Neural progenitor cell (in vitro differentiated cells): ENCODE data around the gene MOGAT3. TPM values are rescaled to one million over a fixed set of nuclear protein-coding genes. Genes with fewer than 3 reads are reported as not detected.
"Not testable (repeated sequence)": the region's sequence is repeated elsewhere in the genome, so short reads cannot be mapped to it uniquely, and the experiment has no call there.

Experiments
- DNase-seq: peaks from one replicate; pipeline ENCODE4 v3.0.0-alpha.2; 2016; ENCODE audit warnings: low spot score
- H2AFZ ChIP-seq: fragments of 200-600 bp; sonication (generic); replicated peaks from 2 replicates; pipeline ENCODE4 v1.6.1; 2016; ENCODE audit warnings: antibody characterized with exemption
- H3F3A ChIP-seq: fragments of 200-600 bp; sonication (generic); 2 replicates; pipeline ENCODE4 v1.6.1; 2016; ENCODE audit warnings: antibody characterized with exemption, low read depth
- H3K27ac ChIP-seq: fragments of 200-600 bp; sonication (generic); 2 replicates; pipeline ENCODE4 v1.5.1; 2016; ENCODE audit warnings: mild to moderate bottlenecking
- H3K27me3 ChIP-seq: fragments of 200-600 bp; sonication (generic); 2 replicates; pipeline ENCODE4 v1.6.1; 2016; ENCODE audit warnings: mild to moderate bottlenecking, moderate library complexity
- H3K36me3 ChIP-seq: fragments of 200-600 bp; sonication (generic); 2 replicates; pipeline ENCODE4 v1.5.1; 2016
- H3K4me1 ChIP-seq: fragments of 200-600 bp; sonication (generic); 2 replicates; pipeline ENCODE4 v1.6.1; 2016; ENCODE audit warnings: mixed run types
- H3K4me2 ChIP-seq: fragments of 200-600 bp; sonication (generic); 2 replicates; pipeline ENCODE4 v1.6.1; 2016
- H3K4me3 ChIP-seq: fragments of 200-600 bp; sonication (generic); 2 replicates; pipeline ENCODE4 v1.5.1; 2016
- H3K79me2 ChIP-seq: fragments of 200-600 bp; sonication (generic); 2 replicates; pipeline ENCODE4 v1.6.1; 2016; ENCODE audit warnings: low read depth
- H3K9ac ChIP-seq: fragments of 200-600 bp; sonication (generic); 2 replicates; pipeline ENCODE4 v1.6.1; 2016
- H3K9me3 ChIP-seq: fragments of 200-600 bp; sonication (generic); 2 replicates; pipeline ENCODE4 v1.5.1; 2016; ENCODE audit warnings: low read depth
- H4K20me1 ChIP-seq: fragments of 200-600 bp; sonication (generic); 2 replicates; pipeline ENCODE4 v1.6.1; 2016; ENCODE audit warnings: low read depth
- H3K27ac Mint-ChIP-seq: 3 replicates; pipeline ENCODE4 v1.8.0; 2021; ENCODE audit warnings: mixed read lengths
- H3K27me3 Mint-ChIP-seq: 2 replicates; pipeline ENCODE4 v1.8.0; 2022; ENCODE audit warnings: low read depth, mild to moderate bottlenecking, inconsistent platforms, moderate library complexity, mixed read lengths; ENCODE audit not compliant: insufficient read depth
- H3K36me3 Mint-ChIP-seq: 3 replicates; pipeline ENCODE4 v1.8.0; 2021; ENCODE audit warnings: mixed read lengths
- H3K4me1 Mint-ChIP-seq: 3 replicates; pipeline ENCODE4 v1.8.0; 2021; ENCODE audit warnings: mixed read lengths
- H3K4me3 Mint-ChIP-seq: 3 replicates; pipeline ENCODE4 v1.8.0; 2021; ENCODE audit warnings: mild to moderate bottlenecking, moderate library complexity, mixed read lengths
- H3K9me3 Mint-ChIP-seq: 3 replicates; pipeline ENCODE4 v1.8.0; 2020; ENCODE audit warnings: mixed read lengths
- CTCF ChIP-seq: fragments of 200-600 bp; sonication (generic); IDR thresholded peaks from 2 replicates; pipeline ENCODE4 v1.5.1; 2017; ENCODE audit warnings: antibody characterized with exemption, mild to moderate bottlenecking
- EZH2 ChIP-seq: fragments of 200-600 bp; sonication (generic); IDR thresholded peaks from 2 replicates; pipeline ENCODE4 v1.6.1; 2017; ENCODE audit warnings: antibody characterized with exemption, mild to moderate bottlenecking, moderate library complexity
- EZH2phosphoT487 ChIP-seq: fragments of 200-600 bp; sonication (generic); IDR thresholded peaks from 2 replicates; pipeline ENCODE4 v1.6.1; 2017; ENCODE audit warnings: antibody characterized with exemption
- total RNA-seq: library from RNA; depleted of rRNA; stranded (reverse); fragments of >200 nt; gene quantifications from 2 replicates; pipeline ENCODE4 v1.2.3, GENCODE V29; 2015; ENCODE audit warnings: low replicate concordance

Gene MOGAT3
- total RNA-seq, 1 donor from 2014 or later = not detected

DNA sequence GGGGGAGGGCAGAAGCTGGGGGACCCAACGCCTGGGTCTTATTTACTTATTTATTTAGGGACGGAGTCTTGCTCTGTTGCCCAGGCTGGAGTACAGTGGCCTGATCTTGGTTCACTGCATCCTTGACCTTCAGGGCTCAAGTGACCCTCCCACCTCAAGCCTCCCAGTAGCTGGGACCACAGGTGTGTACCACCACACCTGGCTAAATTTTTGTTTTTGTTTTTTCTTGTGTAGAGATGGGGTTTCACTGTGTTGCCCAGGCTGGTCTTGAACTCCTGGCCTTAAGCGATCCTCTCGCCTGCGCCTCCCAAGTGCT lies 1.7 kb upstream of the MOGAT3 start:
- no peaks in the 10 kb centered on the region for H3K79me2 ChIP-seq
- no peak overlapping the region for H2AFZ ChIP-seq
- TF ChIP-seq EZH2phosphoT487 = no peak
- TF ChIP-seq CTCF = no peak
- TF ChIP-seq EZH2 = no peak
- no peaks in the 10 kb centered on the region for H3K36me3 Mint-ChIP-seq
- H3K9me3 ChIP-seq = no peaks in the 10 kb centered on the region
- H3K4me1 Mint-ChIP-seq = peaks cover 6% of the 10 kb centered on the region
- no peak overlapping the region for H3K27ac Mint-ChIP-seq
- no peaks in the 10 kb centered on the region for H3K4me1 ChIP-seq
- H3K9ac ChIP-seq = no peak overlapping the region
- H3K4me3 Mint-ChIP-seq = no peak overlapping the region
- no peak for DNase-seq
- H3K27me3 ChIP-seq = peaks cover 42% of the 10 kb centered on the region
- H3K9me3 Mint-ChIP-seq = no peaks in the 10 kb centered on the region
- no peak overlapping the region for H3K4me3 ChIP-seq
- no peaks in the 10 kb centered on the region for H3K36me3 ChIP-seq
- H3K27me3 Mint-ChIP-seq = peaks cover 26% of the 10 kb centered on the region
- H3F3A ChIP-seq = no peaks in the 10 kb centered on the region
- H3K4me2 ChIP-seq = no peak overlapping the region
- H3K27ac ChIP-seq = no peak overlapping the region
- H4K20me1 ChIP-seq = no peaks in the 10 kb centered on the region

DNA sequence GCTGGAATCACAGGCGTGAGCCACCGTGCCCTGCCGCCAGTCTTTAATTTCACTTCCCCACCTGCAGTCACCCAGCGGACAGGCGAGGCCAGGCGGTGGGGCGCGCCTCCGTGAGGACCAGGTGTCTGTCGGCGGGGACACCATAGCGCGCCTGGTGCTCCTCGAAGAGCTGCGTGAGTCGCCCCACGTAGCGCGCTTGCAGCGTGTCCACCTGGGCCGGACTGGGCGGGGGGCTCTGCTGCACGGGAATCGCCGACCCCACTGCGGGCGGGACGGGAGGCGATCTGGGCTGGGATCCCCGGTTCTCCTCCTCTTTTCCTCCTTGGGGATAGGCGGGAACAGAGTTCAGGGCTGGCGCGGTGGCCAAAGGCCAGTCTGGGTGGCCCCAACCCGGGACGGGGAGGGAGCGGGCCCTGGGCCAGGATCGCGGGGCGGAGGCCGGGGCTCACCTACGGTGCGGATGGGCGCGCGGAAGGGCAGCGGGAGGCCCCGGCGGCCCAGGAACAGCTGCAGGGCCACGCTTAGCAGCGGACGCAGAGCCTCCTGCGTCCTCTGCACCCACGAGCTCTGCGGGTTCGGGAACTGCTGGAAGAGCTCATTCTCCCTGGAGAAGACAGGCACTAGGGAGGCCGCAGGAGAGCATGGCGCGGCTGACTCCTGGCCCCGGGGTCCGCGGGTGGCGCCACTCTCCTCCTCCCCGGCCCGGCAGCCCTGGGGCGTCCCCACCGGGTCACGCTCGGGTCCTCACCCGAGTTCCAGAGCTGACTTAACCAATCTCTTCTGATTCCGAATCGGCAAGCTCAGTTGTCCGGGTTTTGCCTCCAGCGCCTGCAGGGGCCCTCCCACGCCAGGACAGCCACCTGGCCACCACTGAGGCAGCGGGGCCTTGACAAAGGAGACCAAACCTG lies 1.1 kb upstream of the MOGAT3 start:
- Mint-ChIP-seq H3K27me3 (peaks cover 26% of the 10 kb centered on the region), H3K9me3 (no peaks in the 10 kb centered on the region), H3K27ac (no peak overlapping the region), H3K4me3 (no peak overlapping the region), H3K4me1 (peaks cover 6% of the 10 kb centered on the region), H3K36me3 (no peaks in the 10 kb centered on the region)
- TF ChIP-seq EZH2phosphoT487 (peak; percentile 70), CTCF (no peak), EZH2 (peak; percentile 86)
- peak overlapping the region; percentile 75 for H3K4me2 ChIP-seq
- H3K36me3 ChIP-seq = no peaks in the 10 kb centered on the region
- no peaks in the 10 kb centered on the region for H3F3A ChIP-seq
- no peaks in the 10 kb centered on the region for H4K20me1 ChIP-seq
- no peaks in the 10 kb centered on the region for H3K9me3 ChIP-seq
- H3K4me1 ChIP-seq = no peaks in the 10 kb centered on the region
- peaks cover 42% of the 10 kb centered on the region for H3K27me3 ChIP-seq
- H3K27ac ChIP-seq = no peak overlapping the region
- no peaks in the 10 kb centered on the region for H3K79me2 ChIP-seq
- DNase-seq = peak; percentile 40
- no peak overlapping the region for H3K9ac ChIP-seq
- peak overlapping the region; percentile 54 for H2AFZ ChIP-seq
- peak overlapping the region; percentile 44 for H3K4me3 ChIP-seq

DNA sequence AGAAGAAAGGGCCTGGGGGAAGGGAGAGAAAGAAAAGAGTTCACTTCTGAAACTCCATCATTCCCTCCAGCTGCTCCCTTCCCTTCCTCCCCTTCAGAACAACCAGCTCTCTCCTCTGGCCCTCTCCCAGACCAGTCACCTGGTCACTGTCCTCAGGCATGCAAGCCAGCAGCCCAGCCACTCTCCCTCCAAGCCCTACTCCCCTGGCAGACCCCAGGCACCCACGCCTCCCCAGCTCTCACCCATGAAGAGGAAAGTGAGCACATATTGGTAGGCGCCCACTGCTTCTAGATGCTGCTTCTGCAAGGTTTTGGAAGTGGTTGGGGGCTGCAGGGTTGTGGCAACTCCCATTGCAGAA lies 353 bp downstream of the MOGAT3 start:
- H3K27ac Mint-ChIP-seq = no peak overlapping the region
- Histone ChIP-seq H3K27ac (no peak overlapping the region), H3K4me2 (no peak overlapping the region), H3K79me2 (no peaks in the 10 kb centered on the region), H4K20me1 (no peaks in the 10 kb centered on the region), H3K9me3 (no peaks in the 10 kb centered on the region), H3K9ac (no peak overlapping the region), H3K27me3 (peaks cover 42% of the 10 kb centered on the region), H3K36me3 (no peaks in the 10 kb centered on the region), H3F3A (no peaks in the 10 kb centered on the region), H3K4me3 (no peak overlapping the region), H3K4me1 (no peaks in the 10 kb centered on the region), H2AFZ (no peak overlapping the region)
- no peaks in the 10 kb centered on the region for H3K36me3 Mint-ChIP-seq
- no peak for DNase-seq
- no peak overlapping the region for H3K4me3 Mint-ChIP-seq
- H3K9me3 Mint-ChIP-seq = no peaks in the 10 kb centered on the region
- H3K27me3 Mint-ChIP-seq = peaks cover 26% of the 10 kb centered on the region
- H3K4me1 Mint-ChIP-seq = peaks cover 6% of the 10 kb centered on the region
- TF ChIP-seq EZH2 (no peak), CTCF (no peak), EZH2phosphoT487 (no peak)

DNA sequence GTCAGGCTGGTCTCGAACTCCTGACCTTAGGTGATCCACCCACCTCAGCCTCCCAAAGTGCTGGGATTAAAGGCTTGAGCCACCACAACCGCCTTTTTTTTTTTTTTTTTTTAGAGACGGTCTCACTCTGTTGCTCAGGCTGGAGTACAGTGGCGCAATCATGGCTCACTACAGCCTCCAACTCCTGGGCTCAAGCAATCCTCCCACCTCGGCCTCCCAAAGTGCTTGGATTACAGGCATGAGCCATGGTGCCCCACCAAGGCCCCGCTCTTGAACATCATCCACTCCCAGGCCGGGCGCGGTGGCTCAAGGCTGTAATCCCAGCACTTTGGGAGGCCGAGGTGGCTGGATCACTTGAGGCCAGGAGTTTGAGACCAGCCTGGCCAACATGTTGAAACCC lies 1.3 kb downstream of the MOGAT3 start:
- not testable (repeated sequence) for H3K4me1 ChIP-seq, H3K27ac ChIP-seq, H2AFZ ChIP-seq, H3K27ac Mint-ChIP-seq, H3K79me2 ChIP-seq, H3K9me3 Mint-ChIP-seq, H3K9ac ChIP-seq, H3F3A ChIP-seq, DNase-seq, H3K4me1 Mint-ChIP-seq, H3K4me2 ChIP-seq, H4K20me1 ChIP-seq, H3K36me3 ChIP-seq, H3K4me3 ChIP-seq, H3K36me3 Mint-ChIP-seq, H3K9me3 ChIP-seq, H3K4me3 Mint-ChIP-seq
- H3K27me3 Mint-ChIP-seq = peaks cover 23% of the 10 kb centered on the region
- H3K27me3 ChIP-seq = peaks cover 42% of the 10 kb centered on the region
